Dedifferentiated amniotic fluid mesenchymal stem cell (primary cell): ENCODE data around the gene OTUB1.
"Not testable (repeated sequence)": the region's sequence is repeated elsewhere in the genome, so short reads cannot be mapped to it uniquely, and the experiment has no call there.

Experiments used
- DNase-seq: peaks from one replicate; pipeline ENCODE4 v3.0.0-alpha.2; 2016; ENCODE audit errors: extremely low spot score

The OTUB1 gene

DNA sequence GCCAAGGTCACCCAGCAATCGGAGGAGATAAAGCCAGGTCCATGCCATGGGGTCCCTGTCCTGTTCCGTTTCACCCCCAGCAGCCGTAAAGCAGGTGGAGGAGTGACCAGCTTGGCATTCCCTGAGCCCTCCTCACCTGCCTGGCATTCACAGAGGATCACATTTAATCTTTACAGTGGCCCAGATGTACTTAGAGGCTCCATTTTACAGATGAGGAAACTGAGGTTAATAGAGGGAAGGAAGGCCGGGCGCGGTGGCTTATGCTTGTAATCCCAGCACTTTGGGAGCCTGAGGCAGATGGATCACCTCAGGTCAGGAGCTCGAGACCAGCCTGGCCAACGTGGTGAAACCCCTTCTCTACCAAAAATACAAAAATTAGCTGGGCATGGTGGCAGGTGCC lies 61.1 kb downstream of the OTUB1 start:
- not testable (repeated sequence) for DNase-seq
